HUES64 (cell line): ENCODE results near the gene FOXN3.

Experiments
- H3K27ac ChIP-seq: 2 replicates; pipeline ENCODE4 v1.7.0; 2013; ENCODE audit warnings: low read depth, low read length, inconsistent platforms
- H3K27me3 ChIP-seq: 2 replicates; pipeline ENCODE4 v1.6.1; 2013; ENCODE audit warnings: mild to moderate bottlenecking, low read length; ENCODE audit not compliant: insufficient read depth
- H3K36me3 ChIP-seq: 2 replicates; pipeline ENCODE4 v1.6.1; 2013; ENCODE audit warnings: mild to moderate bottlenecking, low read length; ENCODE audit not compliant: insufficient read depth
- H3K4me1 ChIP-seq: 2 replicates; pipeline ENCODE4 v1.6.1; 2013; ENCODE audit warnings: mild to moderate bottlenecking, low read length, moderate library complexity; ENCODE audit not compliant: insufficient read depth
- H3K4me3 ChIP-seq: 2 replicates; pipeline ENCODE4 v1.5.1; 2013; ENCODE audit warnings: mild to moderate bottlenecking, low read length, moderate library complexity
- H3K9ac ChIP-seq: 2 replicates; pipeline ENCODE4 v1.6.1; 2013; ENCODE audit warnings: mild to moderate bottlenecking, low read depth, low read length
- H3K9me3 ChIP-seq: 2 replicates; pipeline ENCODE4 v1.6.1; 2013; ENCODE audit warnings: low read depth, low read length; ENCODE audit not compliant: insufficient read depth
- WGBS: fragments of 150-250, 120-280 bp; methylation state at CpG from one replicate; pipeline ENCODE4 v1.1.7; 2013; ENCODE audit warnings: missing lambda C conversion rate; 5-methylcytosine and 5-hydroxymethylcytosine counted together

The FOXN3 gene

GRCh38 chr14:89243286-89243685 lies 173.7 kb downstream of the FOXN3 start:
- Histone ChIP-seq H3K27me3 (no peaks in the 10 kb centered on the region), H3K4me1 (peaks cover 33% of the 10 kb centered on the region), H3K9me3 (no peaks in the 10 kb centered on the region), H3K4me3 (no peak overlapping the region), H3K27ac (no peak overlapping the region), H3K9ac (no peak overlapping the region), H3K36me3 (no peaks in the 10 kb centered on the region)
- 100% methylated on average over 1 of the region's 4 CpGs for WGBS

GRCh38 chr14:89242652-89243279 lies 174.3 kb downstream of the FOXN3 start:
- no peak overlapping the region for H3K9ac ChIP-seq
- no peaks in the 10 kb centered on the region for H3K27me3 ChIP-seq
- 67% methylated on average over 7 of the region's 9 CpGs for WGBS
- H3K36me3 ChIP-seq: no peaks in the 10 kb centered on the region
- H3K27ac ChIP-seq: no peak overlapping the region
- no peaks in the 10 kb centered on the region for H3K9me3 ChIP-seq
- peaks cover 28% of the 10 kb centered on the region for H3K4me1 ChIP-seq
- H3K4me3 ChIP-seq: no peak overlapping the region

DNA sequence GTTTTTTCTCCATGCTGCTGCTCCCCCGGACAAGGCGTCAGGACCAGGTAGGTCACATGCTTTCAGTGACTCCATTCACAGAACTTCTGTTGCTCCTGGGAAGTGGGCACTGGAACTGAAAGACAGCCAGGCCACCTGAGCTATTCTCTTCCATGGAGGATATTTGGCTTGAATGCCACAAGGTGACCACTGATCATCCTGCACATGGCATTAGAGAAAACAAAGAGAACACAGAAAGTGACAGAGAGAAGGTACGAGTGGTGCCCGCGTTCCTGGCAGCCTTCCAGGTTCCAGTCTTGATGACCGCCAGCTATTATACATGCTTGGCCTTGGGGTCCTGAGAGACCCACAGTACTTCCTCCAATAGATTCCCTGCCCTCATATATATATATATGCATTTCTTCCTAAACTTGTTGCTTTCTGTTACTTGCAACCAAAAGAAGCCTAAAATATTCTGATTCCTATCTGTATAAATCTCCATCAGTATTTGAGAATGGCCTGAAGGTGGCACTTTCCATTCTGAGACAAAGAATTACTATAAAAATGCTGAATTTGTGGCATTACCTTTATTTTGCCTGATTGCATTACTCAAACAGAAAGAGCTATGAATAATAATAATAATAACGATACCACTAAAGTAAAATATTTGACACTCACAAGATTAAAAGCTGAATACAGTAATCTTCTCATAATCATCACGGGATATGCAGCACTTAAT lies 174.9 kb downstream of the FOXN3 start:
- WGBS: 97% methylated on average over 8 of the region's 8 CpGs
- Histone ChIP-seq H3K9me3 (no peaks in the 10 kb centered on the region), H3K9ac (no peak overlapping the region), H3K27ac (no peak overlapping the region), H3K4me3 (no peak overlapping the region), H3K36me3 (no peaks in the 10 kb centered on the region), H3K4me1 (peaks cover 28% of the 10 kb centered on the region), H3K27me3 (no peaks in the 10 kb centered on the region)

DNA sequence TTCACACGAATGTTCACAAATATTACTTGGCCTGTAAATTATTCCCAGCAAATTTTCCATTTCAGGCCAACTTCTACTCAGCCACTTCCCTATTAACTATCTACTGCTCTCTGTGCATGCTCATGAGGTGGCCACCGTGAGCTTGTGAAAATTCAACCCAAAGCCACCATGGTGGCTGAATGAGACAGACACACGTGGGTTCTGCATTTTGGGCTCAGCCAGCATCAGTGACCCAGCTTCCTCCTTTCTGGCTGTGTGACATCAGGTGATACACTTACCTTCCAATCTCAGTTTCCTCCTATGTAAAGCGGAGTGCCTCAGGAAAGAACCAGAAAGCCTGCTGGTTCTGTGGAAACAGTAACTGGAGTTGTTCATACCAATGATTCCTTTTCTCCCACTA lies 175.8 kb downstream of the FOXN3 start:
- Histone ChIP-seq H3K27ac (no peak overlapping the region), H3K9ac (no peak overlapping the region), H3K4me3 (no peak overlapping the region), H3K36me3 (no peaks in the 10 kb centered on the region), H3K4me1 (peaks cover 28% of the 10 kb centered on the region), H3K9me3 (no peaks in the 10 kb centered on the region), H3K27me3 (no peaks in the 10 kb centered on the region)
- 91% methylated on average over 4 of the region's 4 CpGs for WGBS

GRCh38 chr14:89240414-89240813 lies 176.6 kb downstream of the FOXN3 start:
- no peaks in the 10 kb centered on the region for H3K36me3 ChIP-seq
- H3K4me1 ChIP-seq: peaks cover 28% of the 10 kb centered on the region
- no peak overlapping the region for H3K4me3 ChIP-seq
- no peak overlapping the region for H3K27ac ChIP-seq
- H3K27me3 ChIP-seq: no peaks in the 10 kb centered on the region
- H3K9ac ChIP-seq: no peak overlapping the region
- WGBS: 97% methylated on average over 2 of the region's 3 CpGs
- no peaks in the 10 kb centered on the region for H3K9me3 ChIP-seq

- Histone ChIP-seq H3K4me3 (no peak overlapping the region), H3K9ac (no peak overlapping the region), H3K9me3 (no peaks in the 10 kb centered on the region), H3K36me3 (no peaks in the 10 kb centered on the region), H3K27me3 (no peaks in the 10 kb centered on the region), H3K4me1 (peaks cover 16% of the 10 kb centered on the region), H3K27ac (no peak overlapping the region)
- WGBS: 97% methylated on average over 5 of the region's 6 CpGs
Measured at GRCh38 chr14:89239023-89239422, 178.0 kb downstream of the FOXN3 start.

DNA sequence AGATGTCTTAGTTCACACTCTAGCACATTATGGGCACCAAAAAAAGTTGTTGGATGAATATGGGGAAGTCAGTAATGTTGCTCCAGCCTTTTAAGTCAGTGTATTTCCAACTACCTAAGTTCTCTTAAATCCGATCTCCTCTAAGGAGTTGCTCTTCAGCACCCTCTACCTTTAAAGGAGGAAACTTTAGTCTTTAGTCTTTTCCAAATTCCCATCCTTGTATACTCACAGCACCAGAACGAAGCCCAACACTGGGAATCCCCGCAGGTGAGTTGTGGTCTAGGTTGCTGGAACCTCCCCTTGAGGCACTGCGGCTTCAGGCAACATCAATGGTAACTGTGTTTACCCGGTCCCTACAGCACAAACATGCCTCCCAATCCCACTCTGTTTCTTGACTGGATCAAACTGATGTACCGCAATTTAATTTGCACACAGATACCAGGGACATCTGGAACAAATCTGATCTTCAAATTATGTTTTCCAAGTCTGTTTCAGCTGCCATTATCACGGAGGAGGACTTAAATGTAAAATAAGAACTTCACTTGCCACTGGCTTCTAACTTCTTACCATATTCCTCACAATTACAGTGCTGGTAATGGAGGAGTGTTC lies 179.0 kb downstream of the FOXN3 start:
- no peaks in the 10 kb centered on the region for H3K36me3 ChIP-seq
- peaks cover 6% of the 10 kb centered on the region for H3K4me1 ChIP-seq
- 93% methylated on average over 7 of the region's 7 CpGs for WGBS
- no peak overlapping the region for H3K4me3 ChIP-seq
- no peaks in the 10 kb centered on the region for H3K27me3 ChIP-seq
- H3K9ac ChIP-seq: no peak overlapping the region
- no peak overlapping the region for H3K27ac ChIP-seq
- H3K9me3 ChIP-seq: no peaks in the 10 kb centered on the region

DNA sequence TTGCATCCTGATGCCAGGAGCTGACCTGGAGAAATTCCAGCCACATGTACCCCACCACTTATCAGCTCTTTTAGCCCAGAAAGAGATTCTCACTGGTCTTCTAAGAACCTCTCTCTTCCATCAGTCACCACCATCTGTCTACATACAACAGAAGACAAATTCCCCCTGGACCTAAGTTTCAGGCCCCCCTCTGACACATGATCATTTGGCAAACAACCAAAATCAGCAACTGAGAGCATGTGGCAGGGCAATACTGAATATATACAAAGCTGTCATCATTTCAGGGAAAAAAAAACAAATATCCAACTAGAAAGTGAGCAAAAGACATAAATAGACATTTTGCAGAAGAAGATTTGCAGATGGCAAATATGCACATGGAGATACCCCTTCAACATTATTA lies 180.2 kb downstream of the FOXN3 start:
- no peaks in the 10 kb centered on the region; the same call in 1 of the 2 replicates for H3K4me1 ChIP-seq
- no peaks in the 10 kb centered on the region for H3K27me3 ChIP-seq

GRCh38 chr14:89233184-89233583 lies 183.8 kb downstream of the FOXN3 start:
- Histone ChIP-seq H3K9ac (no peak overlapping the region), H3K4me1 (peaks cover 10% of the 10 kb centered on the region; the same call in 1 of the 2 replicates), H3K27ac (no peak overlapping the region), H3K27me3 (no peaks in the 10 kb centered on the region), H3K4me3 (no peak overlapping the region), H3K9me3 (no peaks in the 10 kb centered on the region), H3K36me3 (no peaks in the 10 kb centered on the region)
- 92% methylated on average over 2 of the region's 2 CpGs for WGBS

More for the DNA sequence above, 180.2 kb downstream of the FOXN3 start:
- Histone ChIP-seq H3K4me3 (no peak overlapping the region), H3K9me3 (no peaks in the 10 kb centered on the region), H3K9ac (no peak overlapping the region), H3K27ac (no peak overlapping the region), H3K36me3 (no peaks in the 10 kb centered on the region)

DNA sequence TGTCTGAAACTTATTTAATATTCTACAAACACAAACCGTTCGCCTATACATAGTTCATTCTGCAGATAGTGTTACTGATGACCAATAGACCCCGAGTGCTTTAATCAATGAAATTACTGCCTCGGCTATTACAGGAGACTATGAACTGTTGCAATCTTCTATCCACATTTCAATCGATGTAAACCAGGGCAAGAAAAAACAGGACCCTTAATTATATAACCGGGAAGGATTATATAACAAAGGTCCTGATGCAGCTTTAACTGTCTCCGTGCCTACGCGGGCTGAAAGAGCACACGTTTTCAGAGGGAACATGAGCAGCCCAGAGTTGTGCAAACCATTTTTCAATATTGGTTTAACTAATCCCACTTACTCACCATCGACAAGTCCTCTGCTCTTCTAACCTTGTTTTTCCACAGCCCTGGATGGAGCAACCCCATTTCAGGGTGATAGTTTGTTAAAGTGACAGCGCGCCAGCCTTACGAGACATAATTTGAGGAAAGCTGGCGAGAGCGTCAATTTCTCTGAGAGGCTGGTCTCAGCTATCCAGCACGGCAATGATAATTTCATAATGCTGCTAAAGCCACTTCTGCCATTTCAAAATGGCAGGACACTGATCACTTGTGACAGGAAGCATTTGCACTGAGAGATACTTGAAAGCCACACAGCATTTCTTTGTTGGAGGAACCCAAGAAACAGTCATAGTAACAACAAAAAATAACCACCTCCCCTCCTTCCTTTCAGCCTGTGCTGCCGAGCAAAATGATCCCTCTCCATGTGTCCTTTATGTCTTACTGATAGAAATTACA lies 184.6 kb downstream of the FOXN3 start:
- no peaks in the 10 kb centered on the region for H3K27me3 ChIP-seq
- H3K9me3 ChIP-seq: no peaks in the 10 kb centered on the region
- H3K36me3 ChIP-seq: no peaks in the 10 kb centered on the region
- peaks cover 10% of the 10 kb centered on the region; the same call in 1 of the 2 replicates for H3K4me1 ChIP-seq
- H3K4me3 ChIP-seq: no peak overlapping the region
- H3K9ac ChIP-seq: no peak overlapping the region
- H3K27ac ChIP-seq: no peak overlapping the region
- 94% methylated on average over 18 of the region's 18 CpGs for WGBS
